ENCODE measurements around the gene CCDC33. TPM values are rescaled to one million over a fixed set of nuclear protein-coding genes. Genes with fewer than 3 reads are reported as not detected.

The CCDC33 gene
- total RNA-seq, 1 experiment from 2014 or later, result 0.15 TPM

GRCh38 chr15:74194572-74195559, 41.3 kb upstream of the CCDC33 start:
- Histone ChIP-seq H3K27ac (ENCODE audit: low read depth, low read length) (no peak overlapping the region), H3K79me2 (ENCODE audit: insufficient read depth, low read length) (no peaks in the 10 kb centered on the region), H3K36me3 (ENCODE audit: control insufficient read depth in 1 of 2, insufficient read depth in 2 of 2, low read length in 2 of 2) (no peaks in the 10 kb centered on the region), H3K9me3 (ENCODE audit: control insufficient read depth in 1 of 2, insufficient read depth in 1 of 2, low read depth in 1 of 2, low read length in 2 of 2) (no peaks in the 10 kb centered on the region), H3K27me3 (ENCODE audit: insufficient read depth, low read length) (peaks cover 31% of the 10 kb centered on the region; the same call in 1 of the 2 replicates), H2AFZ (ENCODE audit: low read depth, low read length, poor library complexity, severe bottlenecking) (no peak overlapping the region), H4K20me1 (ENCODE audit: insufficient read depth) (no peaks in the 10 kb centered on the region), H3K4me1 (ENCODE audit: control insufficient read depth in 1 of 2, insufficient read depth in 2 of 2, low read length in 2 of 2) (peaks cover 19 to 69% of the 10 kb centered on the region in 2 experiments), H3K4me2 (ENCODE audit: low read length) (no peak overlapping the region), H3K4me3 (replicated peaks in 1 of 2; ENCODE audit: low read depth in 1 of 2, low read length in 2 of 2) (no peak overlapping the region), H3K9me2 (ENCODE audit: insufficient read depth) (no peaks in the 10 kb centered on the region), H3K9ac (ENCODE audit: low read length) (no peak overlapping the region)
- ChIA-PET RAD21 (ENCODE audit: low non-redundant PET in 1 of 2, low total read pairs in 2 of 2, uncharacterized antibody in 2 of 2, unreplicated experiment in 2 of 2) (no interaction called here), CTCF (no interaction called here), POLR2A (no interaction called here)
- intact Hi-C loops (cut with micrococcal nuclease), result no loop called here
- no peak for TF ChIP-seq ATF3 (IDR thresholded peaks at IDR 0.05)
- TF ChIP-seq SP1 (IDR thresholded peaks at IDR 0.05; ENCODE audit: low read depth), result no peak
- TF ChIP-seq ZBTB33 (IDR thresholded peaks at IDR 0.05; ENCODE audit: extremely low read depth, insufficient replicate concordance, low read length), result no peak
- no peak for TF ChIP-seq POLR2AphosphoS5 (IDR thresholded peaks at IDR 0.05; ENCODE audit: low read depth, low read length)
- TF ChIP-seq EGR1 (IDR thresholded peaks at IDR 0.05; ENCODE audit: low read depth), result no peak
- no peak for TF ChIP-seq SIN3A (IDR thresholded peaks at IDR 0.05; ENCODE audit: low read depth)
- TF ChIP-seq POLR2A (IDR thresholded peaks at IDR 0.05; ENCODE audit: borderline replicate concordance, extremely low read depth, insufficient read depth, insufficient read length), result no peak
- no peak for TF ChIP-seq SRF (IDR thresholded peaks at IDR 0.05; ENCODE audit: low read depth)
- TF ChIP-seq RAD21 (IDR thresholded peaks at IDR 0.05; ENCODE audit: low read depth), result no peak
- no peak for TF ChIP-seq CEBPB (IDR thresholded peaks at IDR 0.05; ENCODE audit: low read depth)
- TF ChIP-seq EZH2 (IDR thresholded peaks at IDR 0.05), result no peak
- no TSS peak for BruUV-seq (replicated peaks)
- DNase-seq (ENCODE audit: low read depth, low spot score) (no peak), ATAC-seq (no peak)

Data from HCT116 (cell line).